ENCODE data around the gene GALNT10. TPM values are rescaled to one million over a fixed set of nuclear protein-coding genes. Genes with fewer than 3 reads are reported as not detected.

The GALNT10 gene
- total RNA-seq, 2 donors from 2014 or later = 25.2 to 30.6 TPM

GRCh38 chr5:154403234-154403633 is 212.7 kb downstream of the GALNT10 start:
- intact Hi-C loops (cut with DNase I) = loop anchor here (5.0 to 10.0 kb wide), 4 partner anchors 208 to 331 kb away; partner anchors contain the start of gene GALNT10 (in 1 of the 2)
- no peak for DNase-seq (ENCODE audit: low spot score)

- no peak for DNase-seq (ENCODE audit: low spot score)
- intact Hi-C loops (cut with DNase I) = loop anchor here (5.0 to 10.0 kb wide), 4 partner anchors 209 to 332 kb away; partner anchors contain the start of gene GALNT10 (in 1 of the 2)
Observed at GRCh38 chr5:154403776-154404387, 213.3 kb downstream of the GALNT10 start.

DNA sequence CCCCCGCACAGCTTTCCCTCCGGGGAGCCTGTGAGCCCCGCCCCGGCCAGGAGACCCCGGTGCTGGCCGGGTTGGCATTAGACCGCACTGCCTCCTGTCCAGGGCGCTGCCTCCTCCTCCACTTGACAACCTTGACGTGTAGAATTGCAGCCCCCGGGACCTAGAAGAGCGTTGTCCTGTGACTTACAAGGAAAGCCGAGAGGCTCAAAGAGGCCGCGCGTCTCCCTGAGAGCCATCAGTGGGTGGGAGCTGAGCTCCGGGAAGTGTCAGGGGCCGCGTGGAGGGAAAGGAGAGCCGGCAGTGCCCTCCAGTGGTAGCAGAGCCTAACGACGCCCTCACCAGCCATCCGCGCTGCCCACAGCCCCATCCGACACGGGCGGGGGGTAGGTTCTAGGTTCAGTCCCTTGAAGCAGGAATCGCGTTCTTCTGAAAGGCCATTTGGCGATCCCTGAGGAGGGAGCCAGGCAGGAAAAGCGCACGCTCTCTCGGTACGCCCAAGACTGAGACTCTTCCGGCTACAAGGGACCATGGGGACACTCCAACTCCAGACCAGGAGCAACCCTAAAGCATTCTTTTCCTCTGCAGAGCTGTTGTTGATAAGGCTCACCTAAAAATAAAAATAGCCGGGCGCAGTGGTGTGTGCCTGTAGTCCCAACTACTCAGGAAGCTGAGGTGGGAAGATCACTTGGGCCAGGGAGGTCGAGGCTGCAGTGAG is 214.7 kb downstream of the GALNT10 start:
- DNase-seq (ENCODE audit: low spot score) = peak; percentile 95
- intact Hi-C loops (cut with DNase I) = loop anchor here (5.0 to 10.0 kb wide), 3 partner anchors 210 to 338 kb away; partner anchors contain the start of gene GALNT10 (in 1 of the 2)

DNA sequence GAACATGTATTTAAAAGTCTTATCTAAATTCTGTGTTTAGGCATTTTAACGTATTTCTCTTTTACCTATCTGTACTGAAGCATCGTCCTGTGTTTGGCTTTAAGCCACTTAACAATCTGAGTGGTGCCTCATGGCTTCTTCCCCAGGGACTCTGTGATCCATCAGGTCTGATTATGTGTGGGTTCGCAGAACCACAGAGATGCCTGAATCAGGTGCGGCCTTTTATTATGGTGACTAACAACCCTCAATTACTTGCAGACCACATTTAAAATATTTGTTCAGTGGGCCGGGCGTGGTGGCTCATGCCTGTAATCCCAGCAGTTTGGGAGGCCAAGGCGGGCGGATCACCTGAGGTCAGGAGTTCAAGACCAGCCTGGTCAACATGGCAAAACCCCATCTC is 215.7 kb downstream of the GALNT10 start:
- intact Hi-C loops (cut with DNase I) = loop anchor here (5.0 to 10.0 kb wide), 3 partner anchors 211 to 339 kb away; partner anchors contain the start of gene GALNT10 (in 1 of the 2)
- no peak for DNase-seq (ENCODE audit: low spot score)

GRCh38 chr5:154406826-154407225 is 216.3 kb downstream of the GALNT10 start:
- intact Hi-C loops (cut with DNase I) = loop anchor here (5.0 to 10.0 kb wide), 3 partner anchors 212 to 340 kb away; partner anchors contain the start of gene GALNT10 (in 1 of the 2)

DNA sequence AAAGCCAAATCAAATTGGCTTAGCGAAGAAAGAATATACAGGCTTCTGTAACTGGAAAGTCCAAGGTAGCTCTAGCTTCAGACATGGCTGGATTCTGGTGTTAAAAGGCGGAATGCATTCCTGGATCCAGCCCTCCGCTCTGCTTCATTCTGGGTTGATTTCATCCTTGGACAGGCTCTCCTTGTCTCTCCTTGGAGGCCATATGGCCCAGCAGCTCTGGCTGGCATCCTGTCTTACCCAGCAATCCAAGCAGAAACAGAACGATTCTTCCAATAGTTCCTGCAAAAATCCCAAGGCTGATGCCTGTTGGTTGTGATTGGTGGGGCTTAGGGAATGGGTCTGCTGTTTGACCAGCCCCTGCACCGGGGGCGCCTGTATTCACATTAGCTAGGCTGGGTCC is 218.3 kb downstream of the GALNT10 start:
- DNase-seq (ENCODE audit: low spot score) = no peak

More at GRCh38 chr5:154406826-154407225, 216.3 kb downstream of the GALNT10 start:
- DNase-seq (ENCODE audit: low spot score) = no peak

DNA sequence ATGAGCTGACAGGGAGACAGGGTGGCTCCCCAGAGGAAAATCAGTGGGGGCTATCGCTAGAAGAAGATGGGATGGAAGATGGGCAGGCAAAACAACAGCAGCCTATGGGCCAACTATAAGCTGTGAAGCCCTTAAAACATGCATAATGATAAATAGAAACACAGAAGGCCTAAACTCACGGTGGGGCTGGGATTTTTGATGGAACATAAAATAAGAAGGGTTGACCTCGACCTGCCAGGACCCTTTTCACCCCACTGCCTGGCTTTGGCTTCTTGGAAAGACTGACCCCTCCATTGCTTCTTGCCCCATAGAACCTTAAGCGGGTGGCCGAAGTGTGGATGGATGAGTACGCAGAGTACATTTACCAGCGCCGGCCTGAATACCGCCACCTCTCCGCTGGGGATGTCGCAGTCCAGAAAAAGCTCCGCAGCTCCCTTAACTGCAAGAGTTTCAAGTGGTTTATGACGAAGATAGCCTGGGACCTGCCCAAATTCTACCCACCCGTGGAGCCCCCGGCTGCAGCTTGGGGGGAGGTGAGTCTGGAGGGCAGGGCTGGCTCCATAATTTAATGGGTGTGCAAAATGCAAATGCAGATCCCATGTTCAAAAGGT is 218.8 kb downstream of the GALNT10 start:
- intact Hi-C loops (cut with DNase I) = loop anchor here (5.0 to 10.0 kb wide), 3 partner anchors 215 to 342 kb away; partner anchors contain the start of gene GALNT10 (in 1 of the 2)
- no peak for DNase-seq (ENCODE audit: low spot score)

More for the DNA sequence above, 218.3 kb downstream of the GALNT10 start:
- intact Hi-C loops (cut with DNase I) = loop anchor here (5.0 to 10.0 kb wide), 3 partner anchors 214 to 342 kb away; partner anchors contain the start of gene GALNT10 (in 1 of the 2)

- DNase-seq (ENCODE audit: low spot score) = no peak
- intact Hi-C loops (cut with DNase I) = no loop called here
Observed at GRCh38 chr5:154410008-154410407, 219.5 kb downstream of the GALNT10 start.

GRCh38 chr5:154410786-154411185 is 220.3 kb downstream of the GALNT10 start:
- DNase-seq (ENCODE audit: low spot score) = no peak
- intact Hi-C loops (cut with DNase I) = no loop called here

DNA sequence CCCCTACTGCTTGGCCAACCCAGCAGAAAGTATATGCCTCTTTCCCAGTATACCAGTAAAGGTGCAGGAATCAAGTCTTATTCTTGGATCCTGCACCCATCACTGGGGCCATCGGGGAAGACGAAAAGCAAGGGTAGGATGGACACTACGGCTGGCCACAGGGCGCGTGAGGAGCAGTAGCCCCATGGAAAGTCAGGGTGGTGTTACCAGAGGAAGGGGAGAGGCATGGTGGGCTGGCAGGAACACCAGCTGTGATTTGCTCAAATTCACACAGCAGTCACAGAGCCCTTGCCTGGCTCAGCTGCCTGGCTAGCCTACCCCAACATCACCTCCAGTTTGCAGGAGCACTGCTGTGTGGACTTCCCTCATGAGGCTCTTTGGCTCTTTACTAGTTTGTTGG is 220.8 kb downstream of the GALNT10 start:
- no peak for DNase-seq (ENCODE audit: low spot score)
- intact Hi-C loops (cut with DNase I) = no loop called here

DNA sequence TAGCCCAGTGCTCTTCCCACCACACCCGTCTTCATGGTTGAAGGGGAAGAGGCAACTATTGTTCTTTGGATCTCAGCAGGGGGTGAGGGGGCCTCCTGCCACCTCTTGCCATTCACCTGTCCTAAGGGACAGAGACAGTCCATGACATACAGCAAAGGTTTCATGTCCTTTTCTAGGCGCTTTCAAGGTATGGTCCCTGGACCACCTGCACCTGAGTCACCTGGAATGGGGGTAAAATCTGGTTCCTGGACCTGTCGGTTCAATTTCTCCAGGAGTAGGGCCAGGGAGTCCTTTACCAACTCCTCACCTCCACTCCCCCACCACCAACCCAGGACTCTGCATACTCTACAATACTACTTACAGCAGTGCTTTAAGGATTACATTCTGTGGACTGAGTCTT is 221.8 kb downstream of the GALNT10 start:
- intact Hi-C loops (cut with DNase I) = no loop called here
- DNase-seq (ENCODE audit: low spot score) = no peak

DNA sequence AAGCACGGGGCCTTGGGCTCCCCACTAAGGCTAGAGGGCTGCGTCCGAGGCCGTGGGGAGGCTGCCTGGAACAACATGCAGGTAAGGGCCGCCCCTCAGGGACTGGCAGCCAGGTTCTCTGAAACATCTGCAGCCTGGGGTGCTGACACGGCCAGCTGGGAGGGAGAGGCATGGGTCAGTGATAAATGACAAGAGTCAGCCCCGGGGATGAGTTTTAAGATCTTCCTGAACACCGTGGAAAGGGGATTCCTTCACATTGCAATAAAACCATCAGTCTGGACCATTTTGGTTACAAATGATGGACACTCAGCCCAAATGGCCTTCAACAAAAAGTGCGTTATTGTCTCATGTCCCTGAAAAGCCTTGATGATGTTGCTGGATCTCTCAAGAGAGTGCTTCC is 222.4 kb downstream of the GALNT10 start:
- intact Hi-C loops (cut with DNase I) = no loop called here
- no peak for DNase-seq (ENCODE audit: low spot score)

GRCh38 chr5:154415114-154415513 is 224.6 kb downstream of the GALNT10 start:
- no peak for DNase-seq (ENCODE audit: low spot score)
- intact Hi-C loops (cut with DNase I) = no loop called here

DNA sequence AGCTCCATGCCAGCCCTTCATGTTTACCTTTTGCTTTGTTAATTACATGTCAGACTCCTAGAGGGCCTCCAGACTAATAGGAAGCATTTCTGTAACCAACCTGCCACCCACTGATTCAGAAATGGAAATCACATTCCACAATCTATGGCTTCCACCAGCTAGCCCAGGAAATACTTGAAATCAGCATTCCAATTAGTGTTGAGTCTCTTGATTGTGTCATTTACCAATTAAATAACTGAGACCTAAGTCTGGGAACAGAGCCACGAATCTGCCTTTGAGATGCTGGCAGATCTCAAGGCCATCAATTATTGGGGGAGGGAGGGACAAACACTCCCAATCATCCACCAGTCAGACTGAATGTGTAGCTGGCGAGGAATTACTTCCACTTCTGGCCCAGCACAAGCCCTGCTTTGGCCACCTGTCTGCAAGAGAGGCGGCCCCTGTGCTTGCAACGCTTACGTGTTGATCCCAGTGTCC is 227.8 kb downstream of the GALNT10 start:
- DNase-seq (ENCODE audit: low spot score) = no peak

GRCh38 chr5:154419236-154419635 is 228.7 kb downstream of the GALNT10 start:
- intact Hi-C loops (cut with DNase I) = no loop called here
- DNase-seq (ENCODE audit: low spot score) = no peak

More for the DNA sequence above, 227.8 kb downstream of the GALNT10 start:
- intact Hi-C loops (cut with DNase I) = no loop called here

DNA sequence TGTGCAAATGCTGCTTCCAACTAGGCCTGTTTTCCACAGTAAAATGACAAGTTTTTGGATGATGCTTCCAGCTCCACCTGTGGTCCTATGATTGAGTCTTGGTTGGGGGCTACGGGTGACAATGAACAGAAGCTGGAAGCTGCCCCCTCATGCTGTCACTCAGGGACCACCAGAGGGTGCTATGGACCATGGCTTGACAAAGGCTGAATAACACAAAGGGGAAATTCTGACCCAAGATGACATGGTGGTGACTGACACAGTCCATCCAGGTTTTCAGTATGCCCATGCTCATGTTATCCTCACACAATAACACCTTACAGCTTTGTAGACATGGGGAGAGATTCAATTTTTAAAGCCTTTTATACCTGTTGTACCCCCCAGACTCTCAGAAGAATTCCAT is 231.3 kb downstream of the GALNT10 start:
- intact Hi-C loops (cut with DNase I) = loop anchor here in 1 of 2 donors (5.0 kb wide), 1 partner anchor 355 kb away; no protein-coding TSS in a partner anchor
- DNase-seq (ENCODE audit: low spot score) = no peak

- intact Hi-C loops (cut with DNase I) = loop anchor here in 1 of 2 donors (5.0 kb wide), 1 partner anchor 355 kb away; no protein-coding TSS in a partner anchor
- DNase-seq (ENCODE audit: low spot score) = no peak
Observed at GRCh38 chr5:154422298-154422697, 231.8 kb downstream of the GALNT10 start.

DNA sequence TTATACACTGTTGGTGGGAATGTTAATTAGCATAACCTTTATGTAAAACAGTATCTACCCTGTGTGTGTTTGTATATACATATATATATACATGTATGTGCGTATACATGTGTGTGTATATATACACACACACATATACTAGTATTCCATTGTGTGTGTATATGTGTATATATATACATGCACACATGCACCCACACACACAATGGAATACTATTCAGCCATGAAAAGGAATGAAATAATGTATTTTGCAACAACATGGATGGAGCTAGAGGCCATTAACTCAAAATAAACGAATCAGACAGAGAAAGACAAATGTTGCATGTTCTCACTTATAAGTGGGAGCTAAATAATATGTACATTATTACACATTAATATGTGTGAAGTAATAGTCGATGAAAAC is 237.7 kb downstream of the GALNT10 start:
- no peak for DNase-seq (ENCODE audit: low spot score)
- intact Hi-C loops (cut with DNase I) = no loop called here

DNA sequence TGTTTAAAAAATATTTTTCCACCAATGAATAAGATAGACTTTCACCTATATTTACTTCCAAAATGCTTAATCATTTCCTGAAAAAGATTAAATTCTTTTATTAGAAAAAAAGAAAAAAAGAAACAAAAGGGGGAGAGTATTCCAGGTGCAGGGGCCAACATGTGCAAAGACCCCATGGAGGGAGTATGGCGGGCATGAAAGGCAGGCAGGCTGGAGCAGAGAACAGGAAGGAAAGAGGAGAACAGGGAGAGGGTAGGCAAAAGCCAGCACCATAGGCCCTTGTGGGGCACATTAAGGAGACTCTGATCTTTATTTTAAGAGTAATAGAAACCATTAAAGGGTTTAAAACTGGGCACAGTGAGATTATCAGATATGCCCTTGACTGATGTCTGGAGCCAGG is 238.8 kb downstream of the GALNT10 start:
- intact Hi-C loops (cut with DNase I) = no loop called here
- DNase-seq (ENCODE audit: low spot score) = no peak

DNA sequence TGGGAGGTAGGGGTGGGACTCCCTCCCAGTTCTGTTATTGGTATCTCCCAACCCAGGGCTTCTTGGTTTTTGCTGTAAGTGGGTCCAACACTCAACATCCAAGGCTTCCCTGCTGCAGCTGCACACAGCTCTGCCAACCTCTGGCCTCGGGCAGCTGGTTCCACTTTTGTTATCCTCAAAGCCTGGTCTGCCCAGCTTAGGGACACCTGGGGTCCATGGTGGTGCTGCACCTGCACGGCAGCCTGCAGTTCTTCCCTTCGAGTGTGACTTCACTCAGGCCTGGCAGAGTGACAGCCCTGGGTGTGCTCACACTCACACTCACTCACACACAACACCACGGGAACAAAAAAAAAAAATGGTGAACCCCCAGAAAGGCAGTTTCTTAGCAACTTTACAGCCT is 239.9 kb downstream of the GALNT10 start:
- DNase-seq (ENCODE audit: low spot score) = no peak
- intact Hi-C loops (cut with DNase I) = no loop called here
